DOHH2 (cell line): Measurements from ENCODE around the gene G2E3.

Experiments
- H3F3A ChIP-seq: fragments of 200-600 bp; sonication (generic), shearing (Covaris generic); 2 replicates; pipeline ENCODE4 v1.6.0; 2016; ENCODE audit warnings: antibody characterized with exemption, mild to moderate bottlenecking; ENCODE audit not compliant: control insufficient read depth, insufficient read depth
- H3K27ac ChIP-seq: fragments of 200-600 bp; sonication (generic); 2 replicates; pipeline ENCODE4 v1.5.1; 2014; ENCODE audit warnings: low read depth, mild to moderate bottlenecking, low read length, moderate library complexity
- H3K27me3 ChIP-seq: fragments of 200-600 bp; sonication (generic); 2 replicates; pipeline ENCODE4 v1.6.1; 2014; ENCODE audit warnings: mild to moderate bottlenecking, low read length, mixed read lengths; ENCODE audit not compliant: control insufficient read depth
- H3K36me3 ChIP-seq: fragments of 200-600 bp; sonication (generic); 2 replicates; pipeline ENCODE4 v1.6.1; 2014; ENCODE audit warnings: mild to moderate bottlenecking, low read length, moderate library complexity, mixed read lengths; ENCODE audit not compliant: control insufficient read depth
- H3K4me1 ChIP-seq: fragments of 200-600 bp; sonication (generic); 2 replicates; pipeline ENCODE4 v1.6.1; 2014; ENCODE audit warnings: mild to moderate bottlenecking, low read length, mixed read lengths; ENCODE audit not compliant: control insufficient read depth
- H3K4me2 ChIP-seq: fragments of 200-600 bp; sonication (generic); 2 replicates; pipeline ENCODE4 v1.6.0; 2014; ENCODE audit warnings: mild to moderate bottlenecking, low read length, moderate library complexity
- H3K4me3 ChIP-seq: fragments of 200-600 bp; sonication (generic); 2 replicates; pipeline ENCODE4 v1.5.1; 2014; ENCODE audit warnings: mild to moderate bottlenecking, low read length, mixed read lengths
- H3K79me2 ChIP-seq: fragments of 200-600 bp; sonication (generic); 2 replicates; pipeline ENCODE4 v1.6.1; 2014; ENCODE audit warnings: mild to moderate bottlenecking, low read length, mixed read lengths; ENCODE audit not compliant: control insufficient read depth
- H3K9me2 ChIP-seq: fragments of 200-600 bp; sonication (generic); replicated peaks from 2 replicates; pipeline ENCODE4 v1.6.1; 2014; ENCODE audit warnings: mild to moderate bottlenecking, low read length, mixed read lengths; ENCODE audit not compliant: control insufficient read depth
- H3K9me3 ChIP-seq: fragments of 200-600 bp; sonication (generic); 2 replicates; pipeline ENCODE4 v1.6.1; 2014; ENCODE audit warnings: antibody characterized with exemption, low read length, mixed read lengths; ENCODE audit not compliant: control insufficient read depth, insufficient read depth
- H4K20me1 ChIP-seq: fragments of 200-600 bp; sonication (generic); 2 replicates; pipeline ENCODE4 v1.6.0; 2014; ENCODE audit warnings: low read depth, mild to moderate bottlenecking, antibody characterized with exemption, low read length, moderate library complexity; ENCODE audit not compliant: control insufficient read depth, insufficient read depth
- EZH2phosphoT487 ChIP-seq: fragments of 200-600 bp; sonication (generic); IDR thresholded peaks from 2 replicates; pipeline ENCODE4 v1.6.1; 2017; ENCODE audit warnings: borderline replicate concordance, mild to moderate bottlenecking, antibody characterized with exemption, low read length, moderate library complexity, mixed read lengths
- TF ChIP-seq, protein P1 (sequence below): fragments of 200-600 bp; sonication (generic); IDR thresholded peaks from one replicate; pipeline ENCODE4 v1.5.1; 2014; ENCODE audit warnings: antibody characterized with exemption, mild to moderate bottlenecking, low read depth, low read length; ENCODE audit not compliant: poor library complexity, severe bottlenecking

The G2E3 gene

DNA sequence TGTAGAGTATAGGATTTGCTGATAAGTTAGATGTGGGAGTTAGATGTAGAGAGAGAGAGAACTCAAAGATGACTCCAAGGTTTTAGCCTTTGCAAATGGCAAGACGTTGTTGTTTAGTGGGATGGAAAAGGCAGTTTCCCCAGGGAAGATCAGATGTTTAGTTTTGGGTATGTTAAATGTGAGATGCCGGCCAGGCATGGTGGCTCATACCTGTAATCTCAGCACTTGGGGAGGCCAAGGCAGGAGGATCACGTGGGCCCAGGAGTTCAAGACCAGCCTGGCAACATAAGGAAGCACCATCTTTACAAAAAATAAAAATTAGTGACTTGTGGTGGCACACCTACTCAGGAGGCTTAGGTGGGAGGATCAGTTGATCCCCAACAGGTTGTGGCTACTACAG, 96.7 kb downstream of the G2E3 start:
- Histone ChIP-seq H3K4me3 (no peak overlapping the region), H3K79me2 (no peaks in the 10 kb centered on the region), H3K36me3 (peaks cover 79% of the 10 kb centered on the region), H3F3A (0 out of 2 replicates have a peak, but pooled peaks cover 5% of the 10 kb centered on the region), H3K9me3 (no peaks in the 10 kb centered on the region), H3K4me2 (no peak overlapping the region), H3K9me2 (no peaks in the 10 kb centered on the region), H3K27ac (no peak overlapping the region), H4K20me1 (no peaks in the 10 kb centered on the region), H3K27me3 (no peaks in the 10 kb centered on the region), H3K4me1 (no peaks in the 10 kb centered on the region)
- TF ChIP-seq, protein P1, sequence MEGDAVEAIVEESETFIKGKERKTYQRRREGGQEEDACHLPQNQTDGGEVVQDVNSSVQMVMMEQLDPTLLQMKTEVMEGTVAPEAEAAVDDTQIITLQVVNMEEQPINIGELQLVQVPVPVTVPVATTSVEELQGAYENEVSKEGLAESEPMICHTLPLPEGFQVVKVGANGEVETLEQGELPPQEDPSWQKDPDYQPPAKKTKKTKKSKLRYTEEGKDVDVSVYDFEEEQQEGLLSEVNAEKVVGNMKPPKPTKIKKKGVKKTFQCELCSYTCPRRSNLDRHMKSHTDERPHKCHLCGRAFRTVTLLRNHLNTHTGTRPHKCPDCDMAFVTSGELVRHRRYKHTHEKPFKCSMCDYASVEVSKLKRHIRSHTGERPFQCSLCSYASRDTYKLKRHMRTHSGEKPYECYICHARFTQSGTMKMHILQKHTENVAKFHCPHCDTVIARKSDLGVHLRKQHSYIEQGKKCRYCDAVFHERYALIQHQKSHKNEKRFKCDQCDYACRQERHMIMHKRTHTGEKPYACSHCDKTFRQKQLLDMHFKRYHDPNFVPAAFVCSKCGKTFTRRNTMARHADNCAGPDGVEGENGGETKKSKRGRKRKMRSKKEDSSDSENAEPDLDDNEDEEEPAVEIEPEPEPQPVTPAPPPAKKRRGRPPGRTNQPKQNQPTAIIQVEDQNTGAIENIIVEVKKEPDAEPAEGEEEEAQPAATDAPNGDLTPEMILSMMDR = no peak
- TF ChIP-seq EZH2phosphoT487 = no peak

GRCh38 chr14:30656190-30656632, 97.3 kb downstream of the G2E3 start:
- no peak overlapping the region for H3K4me2 ChIP-seq
- no peaks in the 10 kb centered on the region for H4K20me1 ChIP-seq
- H3K36me3 ChIP-seq = peaks cover 80% of the 10 kb centered on the region
- H3K27ac ChIP-seq = no peak overlapping the region
- no peak overlapping the region for H3K4me3 ChIP-seq
- 0 out of 2 replicates have a peak, but pooled peaks cover 5% of the 10 kb centered on the region for H3F3A ChIP-seq
- TF ChIP-seq, protein P1 = peak; percentile 73
- TF ChIP-seq EZH2phosphoT487 = no peak
- no peaks in the 10 kb centered on the region for H3K9me2 ChIP-seq
- H3K9me3 ChIP-seq = no peaks in the 10 kb centered on the region
- no peaks in the 10 kb centered on the region for H3K27me3 ChIP-seq
- no peaks in the 10 kb centered on the region for H3K4me1 ChIP-seq
- H3K79me2 ChIP-seq = no peaks in the 10 kb centered on the region

DNA sequence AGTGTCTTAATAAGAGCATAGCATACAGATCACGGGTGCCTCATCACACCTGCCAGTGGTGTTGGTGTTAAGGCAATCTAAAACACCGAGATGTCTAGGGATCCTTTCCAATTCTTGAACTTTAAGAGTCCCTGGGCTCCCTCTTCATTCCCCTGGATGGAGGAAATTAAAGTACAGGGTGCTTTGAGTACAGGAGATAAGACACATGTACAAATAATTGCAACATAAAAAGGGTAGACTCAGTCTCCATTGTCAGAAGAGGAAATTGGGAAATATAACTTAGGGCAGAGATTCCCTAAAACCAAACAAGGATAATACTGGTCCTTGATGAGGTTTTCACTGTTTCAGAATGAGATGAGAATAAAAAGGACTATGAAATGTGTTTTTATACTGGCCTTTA, 98.1 kb downstream of the G2E3 start:
- no peak overlapping the region for H3K4me2 ChIP-seq
- no peaks in the 10 kb centered on the region for H3K4me1 ChIP-seq
- no peaks in the 10 kb centered on the region for H3K9me2 ChIP-seq
- H3K79me2 ChIP-seq = no peaks in the 10 kb centered on the region
- no peaks in the 10 kb centered on the region for H4K20me1 ChIP-seq
- H3K36me3 ChIP-seq = peaks cover 77% of the 10 kb centered on the region
- H3K27ac ChIP-seq = no peak overlapping the region
- 0 out of 2 replicates have a peak, but pooled peaks cover 5% of the 10 kb centered on the region for H3F3A ChIP-seq
- TF ChIP-seq, protein P1 = no peak
- TF ChIP-seq EZH2phosphoT487 = no peak
- no peak overlapping the region for H3K4me3 ChIP-seq
- no peaks in the 10 kb centered on the region for H3K9me3 ChIP-seq
- H3K27me3 ChIP-seq = no peaks in the 10 kb centered on the region
